Measurements from ENCODE around the gene TOMM20L.
A peak's percentile ranks its signal among the peaks of the same experiment; 100 is the strongest.

Gene TOMM20L

GRCh38 chr14:58428118-58428683 is 32.5 kb downstream of the TOMM20L start:
- TF ChIP-seq, protein P1, sequence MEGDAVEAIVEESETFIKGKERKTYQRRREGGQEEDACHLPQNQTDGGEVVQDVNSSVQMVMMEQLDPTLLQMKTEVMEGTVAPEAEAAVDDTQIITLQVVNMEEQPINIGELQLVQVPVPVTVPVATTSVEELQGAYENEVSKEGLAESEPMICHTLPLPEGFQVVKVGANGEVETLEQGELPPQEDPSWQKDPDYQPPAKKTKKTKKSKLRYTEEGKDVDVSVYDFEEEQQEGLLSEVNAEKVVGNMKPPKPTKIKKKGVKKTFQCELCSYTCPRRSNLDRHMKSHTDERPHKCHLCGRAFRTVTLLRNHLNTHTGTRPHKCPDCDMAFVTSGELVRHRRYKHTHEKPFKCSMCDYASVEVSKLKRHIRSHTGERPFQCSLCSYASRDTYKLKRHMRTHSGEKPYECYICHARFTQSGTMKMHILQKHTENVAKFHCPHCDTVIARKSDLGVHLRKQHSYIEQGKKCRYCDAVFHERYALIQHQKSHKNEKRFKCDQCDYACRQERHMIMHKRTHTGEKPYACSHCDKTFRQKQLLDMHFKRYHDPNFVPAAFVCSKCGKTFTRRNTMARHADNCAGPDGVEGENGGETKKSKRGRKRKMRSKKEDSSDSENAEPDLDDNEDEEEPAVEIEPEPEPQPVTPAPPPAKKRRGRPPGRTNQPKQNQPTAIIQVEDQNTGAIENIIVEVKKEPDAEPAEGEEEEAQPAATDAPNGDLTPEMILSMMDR (IDR thresholded peaks at IDR 0.05; ENCODE audit: insufficient read depth, low read length, poor library complexity, severe bottlenecking), result no peak
- Histone ChIP-seq H3K4me3 (replicated peaks; ENCODE audit: low read depth, low read length) (peak overlapping the region; percentile 94), H3K27me3 (replicated peaks; ENCODE audit: control insufficient read depth, insufficient read depth, low read length) (no peaks in the 10 kb centered on the region), H3K36me3 (ENCODE audit: control insufficient read depth, insufficient read depth, low read length) (no peaks in the 10 kb centered on the region)
- no peak for DNase-seq (ENCODE audit: extremely low read depth, insufficient read length)

DNA sequence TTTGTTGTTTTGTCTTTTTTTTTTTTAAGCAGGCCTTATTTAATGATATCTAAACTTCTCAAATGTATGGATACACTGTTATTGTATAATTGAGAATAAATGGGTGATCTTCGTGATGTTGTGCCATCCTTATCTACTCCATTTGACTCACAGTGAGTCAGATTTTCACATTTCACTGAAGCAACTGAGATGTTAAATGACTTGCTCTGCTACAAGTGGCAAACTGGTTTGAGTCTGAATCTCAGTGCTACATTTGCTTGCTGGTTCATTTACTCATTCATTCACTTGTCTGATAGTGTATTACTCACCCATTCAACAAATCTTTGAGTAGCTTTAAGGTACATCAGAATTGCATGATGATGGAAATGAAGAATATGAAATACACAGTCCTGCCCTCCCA is 34.4 kb downstream of the TOMM20L start:
- DNase-seq (ENCODE audit: extremely low read depth, insufficient read length), result peak; percentile 9
- H3K27me3 ChIP-seq (replicated peaks; ENCODE audit: control insufficient read depth, insufficient read depth, low read length), result no peaks in the 10 kb centered on the region
- no peak overlapping the region for H3K4me3 ChIP-seq (replicated peaks; ENCODE audit: low read depth, low read length)
- no peaks in the 10 kb centered on the region for H3K36me3 ChIP-seq (ENCODE audit: control insufficient read depth, insufficient read depth, low read length)
- TF ChIP-seq, protein P1 (IDR thresholded peaks at IDR 0.05; ENCODE audit: insufficient read depth, low read length, poor library complexity, severe bottlenecking), result no peak

DNA sequence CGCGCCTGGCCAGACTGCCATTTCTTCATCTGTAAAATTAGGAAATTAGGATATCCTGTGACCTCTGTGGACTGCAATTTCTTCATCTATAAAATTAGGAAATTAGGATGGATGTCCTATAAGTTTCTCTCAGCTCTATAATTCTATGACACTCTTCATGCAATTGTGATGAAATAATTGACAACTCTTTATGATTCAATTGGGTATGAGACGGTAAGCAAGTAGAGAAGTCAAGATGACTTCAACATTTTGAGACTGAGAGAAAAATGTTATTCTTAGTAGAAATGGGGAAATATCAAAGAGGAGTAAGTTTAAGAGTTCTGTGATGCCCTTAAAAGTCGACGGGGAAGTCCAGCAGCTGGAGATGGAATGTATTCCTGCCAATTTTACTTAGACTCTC is 43.7 kb downstream of the TOMM20L start:
- DNase-seq (ENCODE audit: extremely low read depth, insufficient read length), result no peak
- no peaks in the 10 kb centered on the region for H3K27me3 ChIP-seq (replicated peaks; ENCODE audit: control insufficient read depth, insufficient read depth, low read length)
- H3K36me3 ChIP-seq (ENCODE audit: control insufficient read depth, insufficient read depth, low read length), result no peaks in the 10 kb centered on the region; the same call in none of the 2 replicates
- H3K4me3 ChIP-seq (replicated peaks; ENCODE audit: low read depth, low read length), result no peak overlapping the region
- TF ChIP-seq, protein P1 (IDR thresholded peaks at IDR 0.05; ENCODE audit: insufficient read depth, low read length, poor library complexity, severe bottlenecking), result no peak

DNA sequence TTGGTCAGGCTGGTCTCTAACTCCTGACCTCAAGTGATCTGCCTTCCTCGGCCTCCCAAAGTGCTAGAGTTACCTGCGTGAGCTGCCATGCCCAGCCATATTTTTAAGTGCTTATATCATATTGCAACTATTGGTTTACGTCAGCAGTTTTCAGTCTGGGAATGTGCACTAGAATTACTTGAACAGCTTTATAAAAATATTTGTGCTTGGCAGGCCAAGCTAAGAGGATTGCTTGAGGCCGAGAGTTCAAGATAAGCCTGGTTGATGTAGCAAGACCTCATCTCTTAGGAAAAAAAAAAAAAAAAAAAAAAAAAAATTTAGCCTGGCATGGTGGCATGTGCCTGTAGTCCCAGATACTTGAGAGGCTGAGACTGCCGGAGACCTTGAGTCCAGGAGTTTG is 48.9 kb downstream of the TOMM20L start:
- no peak for DNase-seq (ENCODE audit: extremely low read depth, insufficient read length)
- TF ChIP-seq, protein P1 (IDR thresholded peaks at IDR 0.05; ENCODE audit: insufficient read depth, low read length, poor library complexity, severe bottlenecking), result no peak
- peaks cover 4% of the 10 kb centered on the region for H3K36me3 ChIP-seq (ENCODE audit: control insufficient read depth, insufficient read depth, low read length)
- H3K4me3 ChIP-seq (replicated peaks; ENCODE audit: low read depth, low read length), result no peak overlapping the region
- H3K27me3 ChIP-seq (replicated peaks; ENCODE audit: control insufficient read depth, insufficient read depth, low read length), result no peaks in the 10 kb centered on the region

DNA sequence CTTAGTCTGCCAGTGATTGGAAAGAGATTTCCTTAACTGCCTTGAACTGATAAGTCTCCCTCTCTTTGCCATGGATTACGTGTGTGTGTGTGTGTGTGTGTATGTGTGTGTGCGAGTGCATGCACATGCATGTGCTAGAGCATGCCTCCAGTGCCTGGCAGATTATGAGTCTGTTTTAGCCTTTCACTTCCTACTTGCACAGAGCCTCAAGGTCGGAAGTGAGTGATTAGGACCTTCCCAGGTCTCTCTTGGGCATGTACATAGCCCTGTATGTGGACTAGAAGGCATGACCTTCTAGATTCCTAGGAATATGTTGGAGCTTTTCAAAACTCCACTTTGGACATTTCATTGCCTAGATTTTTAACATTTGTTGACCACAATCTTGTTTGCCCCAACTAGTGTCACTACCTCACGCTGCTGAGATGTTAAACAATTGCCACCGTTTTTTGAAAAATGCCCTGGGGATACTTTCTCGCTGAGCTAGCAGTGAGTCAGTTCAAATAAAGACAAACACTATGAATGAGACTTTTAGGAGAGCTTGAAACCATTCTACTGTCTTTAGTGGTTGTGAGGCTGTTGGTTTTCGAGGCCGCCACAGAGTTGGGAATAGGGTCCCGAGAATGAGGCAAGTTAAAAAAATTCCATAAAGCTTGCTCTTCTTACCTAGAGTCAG is 60.0 kb downstream of the TOMM20L start:
- Histone ChIP-seq H3K36me3 (ENCODE audit: control insufficient read depth, insufficient read depth, low read length) (no peaks in the 10 kb centered on the region), H3K27me3 (replicated peaks; ENCODE audit: control insufficient read depth, insufficient read depth, low read length) (no peaks in the 10 kb centered on the region), H3K4me3 (replicated peaks; ENCODE audit: low read depth, low read length) (no peak overlapping the region)
- TF ChIP-seq, protein P1 (IDR thresholded peaks at IDR 0.05; ENCODE audit: insufficient read depth, low read length, poor library complexity, severe bottlenecking), result no peak
- no peak for DNase-seq (ENCODE audit: extremely low read depth, insufficient read length)
